Esophagus squamous epithelium (tissue), 5 donors: Measurements from ENCODE around the gene SPATA13. TPM values are rescaled to one million over a fixed set of nuclear protein-coding genes. Genes with fewer than 3 reads are reported as not detected.

Source experiments
- DNase-seq: peaks from one replicate; lab custom pipeline; 2025; lab: John Stamatoyannopoulos, UW
- H3K27ac ChIP-seq, 4 donors: fragments of 200-600 bp; sonication (generic); one replicate each; pipeline ENCODE4 v1.5.1; 2016 to 2019; ENCODE audit warnings: mild to moderate bottlenecking in 1 of 4
- H3K27me3 ChIP-seq, 4 donors: fragments of 200-600 bp; sonication (generic); 1 replicate in 3 of 4; 2 replicates in 1 of 4; pipeline versions ENCODE4 v1.5.1 to v1.6.0; 2017 to 2021; ENCODE audit warnings: antibody characterized with exemption in 1 of 4
- H3K36me3 ChIP-seq, 3 donors: fragments of 200-600 bp; sonication (generic); one replicate each; pipeline ENCODE4 v1.5.1; 2016 to 2019
- H3K4me1 ChIP-seq, 3 donors: fragments of 200-600 bp; sonication (generic); one replicate each; pipeline ENCODE4 v1.5.1; 2017 to 2019
- H3K4me3 ChIP-seq, 4 donors: fragments of 200-600 bp; sonication (generic); 1 replicate in 3 of 4; 2 replicates in 1 of 4; pipeline ENCODE4 v1.5.1; 2016 to 2019; ENCODE audit warnings: mild to moderate bottlenecking in 2 of 4, moderate library complexity in 1 of 4
- H3K9me3 ChIP-seq, 3 donors: fragments of 200-600 bp; sonication (generic); one replicate each; pipeline ENCODE4 v1.5.1; 2016 to 2019
- POLR2A ChIP-seq, 4 donors: fragments of 450-650 bp; IDR thresholded peaks; one replicate each; pipeline ENCODE4 v1.6.1; 2017; ENCODE audit warnings: antibody characterized with exemption in 4 of 4, mild to moderate bottlenecking in 4 of 4, moderate library complexity in 3 of 4
- WGBS, 2 donors: methylation state at CpG; one replicate each; pipeline ENCODE4 v1.1.5; 2018; 5-methylcytosine and 5-hydroxymethylcytosine counted together
- intact Hi-C: fragments of 100-400 bp; cut with DNase I; formaldehyde crosslinking; loops from one replicate; pipeline ENCODE4 v1.15.0; 2022
- total RNA-seq, 4 donors: library from RNA; depleted of rRNA; stranded (reverse); fragments of >200 nt; gene quantifications; one replicate each; pipeline ENCODE4 v1.1.0, GENCODE V29; 2016
- TF ChIP-seq, protein P1 (sequence below), 6 experiments: fragments of 450-650 bp in 4 of 6; fragments of 200-600 bp in 2 of 6; sonication (generic) in 2 of 6; IDR thresholded peaks; one replicate each; pipeline ENCODE4 v1.5.1; 2016 to 2019; ENCODE audit warnings: antibody characterized with exemption in 6 of 6, mild to moderate bottlenecking in 4 of 6, moderate library complexity in 4 of 6
- donor health status: DM: yes; HTN: yes; CAD: no.

The SPATA13 gene
- total RNA-seq, 4 donors from 2014 or later, result 5.0 to 16.6 (median 9.7) TPM

DNA sequence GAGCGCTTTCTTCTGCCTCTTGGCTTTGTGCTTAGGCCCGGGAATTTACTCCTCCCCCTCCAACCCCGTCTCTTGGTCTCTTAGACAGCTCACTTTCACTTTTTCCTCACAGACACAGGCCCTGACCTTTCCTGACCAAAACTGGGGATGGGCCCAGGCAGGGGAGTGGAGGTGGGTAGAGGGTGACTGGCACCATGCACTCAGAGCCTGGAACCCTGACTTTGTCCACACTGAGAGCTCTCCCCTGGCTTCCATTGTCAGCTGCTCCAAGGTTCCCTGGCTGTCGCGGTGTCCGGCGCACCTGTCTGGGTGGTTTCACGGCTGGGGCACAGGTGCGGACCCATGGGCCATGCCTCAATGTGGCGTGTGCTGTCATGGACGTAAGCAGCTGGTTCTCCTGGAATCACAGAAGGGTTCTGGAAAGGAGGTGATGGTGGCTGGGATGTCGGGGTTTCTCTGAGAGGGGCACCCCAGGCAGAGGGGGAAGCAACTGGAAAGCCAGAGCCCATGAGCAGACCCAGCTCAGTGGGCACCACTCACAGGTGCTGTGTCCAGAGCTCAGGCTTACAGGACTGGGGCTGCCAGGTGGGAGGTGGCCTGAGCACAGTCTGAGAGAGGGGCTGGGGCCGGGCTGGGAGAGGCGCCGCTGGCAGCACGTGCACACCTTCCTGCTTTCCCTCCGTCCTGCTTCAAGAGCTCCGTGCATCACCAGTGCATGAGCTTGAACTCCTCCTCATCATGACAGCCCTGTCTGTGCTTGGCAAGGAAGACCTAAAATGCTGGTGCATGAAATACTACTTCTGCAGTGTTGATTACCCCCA is 120.9 kb downstream of the SPATA13 start:
- H3K27me3 ChIP-seq, result no peaks in the 10 kb centered on the region
- H3K36me3 ChIP-seq, result peaks cover 0 to 26% (median 0%) of the 10 kb centered on the region in 3 donors
- H3K9me3 ChIP-seq, result no peaks in the 10 kb centered on the region
- WGBS, 2 donors, result 82 to 93% methylated on average over 3 to 5 of the region's 18 CpGs
- DNase-seq, result no peak
- no peak overlapping the region for H3K4me3 ChIP-seq
- peaks cover 0 to 9% (median 0%) of the 10 kb centered on the region in 3 donors for H3K4me1 ChIP-seq
- intact Hi-C loops, result no loop called here
- no peak overlapping the region for H3K27ac ChIP-seq
- TF ChIP-seq POLR2A (IDR thresholded peaks at IDR 0.05), result no peak
- TF ChIP-seq, protein P1, sequence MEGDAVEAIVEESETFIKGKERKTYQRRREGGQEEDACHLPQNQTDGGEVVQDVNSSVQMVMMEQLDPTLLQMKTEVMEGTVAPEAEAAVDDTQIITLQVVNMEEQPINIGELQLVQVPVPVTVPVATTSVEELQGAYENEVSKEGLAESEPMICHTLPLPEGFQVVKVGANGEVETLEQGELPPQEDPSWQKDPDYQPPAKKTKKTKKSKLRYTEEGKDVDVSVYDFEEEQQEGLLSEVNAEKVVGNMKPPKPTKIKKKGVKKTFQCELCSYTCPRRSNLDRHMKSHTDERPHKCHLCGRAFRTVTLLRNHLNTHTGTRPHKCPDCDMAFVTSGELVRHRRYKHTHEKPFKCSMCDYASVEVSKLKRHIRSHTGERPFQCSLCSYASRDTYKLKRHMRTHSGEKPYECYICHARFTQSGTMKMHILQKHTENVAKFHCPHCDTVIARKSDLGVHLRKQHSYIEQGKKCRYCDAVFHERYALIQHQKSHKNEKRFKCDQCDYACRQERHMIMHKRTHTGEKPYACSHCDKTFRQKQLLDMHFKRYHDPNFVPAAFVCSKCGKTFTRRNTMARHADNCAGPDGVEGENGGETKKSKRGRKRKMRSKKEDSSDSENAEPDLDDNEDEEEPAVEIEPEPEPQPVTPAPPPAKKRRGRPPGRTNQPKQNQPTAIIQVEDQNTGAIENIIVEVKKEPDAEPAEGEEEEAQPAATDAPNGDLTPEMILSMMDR (IDR thresholded peaks at IDR 0.05), result no peak

- TF ChIP-seq POLR2A (IDR thresholded peaks at IDR 0.05), result no peak
- TF ChIP-seq, protein P1 (IDR thresholded peaks at IDR 0.05), result no peak
- intact Hi-C loops, result no loop called here
- H3K36me3 ChIP-seq, result peaks cover 0 to 35% (median 0%) of the 10 kb centered on the region in 3 donors
- H3K9me3 ChIP-seq, result no peaks in the 10 kb centered on the region
- 67 to 73% methylated on average over 4 of the region's 4 CpGs for WGBS, 2 donors
- no peak overlapping the region for H3K4me3 ChIP-seq
- H3K27ac ChIP-seq, result no peak overlapping the region
- no peak for DNase-seq
- H3K27me3 ChIP-seq, result no peaks in the 10 kb centered on the region
- peaks cover 0 to 9% (median 0%) of the 10 kb centered on the region in 3 donors for H3K4me1 ChIP-seq
These were observed 121.7 kb downstream of the SPATA13 start for GRCh38 chr13:24282256-24282655.

DNA sequence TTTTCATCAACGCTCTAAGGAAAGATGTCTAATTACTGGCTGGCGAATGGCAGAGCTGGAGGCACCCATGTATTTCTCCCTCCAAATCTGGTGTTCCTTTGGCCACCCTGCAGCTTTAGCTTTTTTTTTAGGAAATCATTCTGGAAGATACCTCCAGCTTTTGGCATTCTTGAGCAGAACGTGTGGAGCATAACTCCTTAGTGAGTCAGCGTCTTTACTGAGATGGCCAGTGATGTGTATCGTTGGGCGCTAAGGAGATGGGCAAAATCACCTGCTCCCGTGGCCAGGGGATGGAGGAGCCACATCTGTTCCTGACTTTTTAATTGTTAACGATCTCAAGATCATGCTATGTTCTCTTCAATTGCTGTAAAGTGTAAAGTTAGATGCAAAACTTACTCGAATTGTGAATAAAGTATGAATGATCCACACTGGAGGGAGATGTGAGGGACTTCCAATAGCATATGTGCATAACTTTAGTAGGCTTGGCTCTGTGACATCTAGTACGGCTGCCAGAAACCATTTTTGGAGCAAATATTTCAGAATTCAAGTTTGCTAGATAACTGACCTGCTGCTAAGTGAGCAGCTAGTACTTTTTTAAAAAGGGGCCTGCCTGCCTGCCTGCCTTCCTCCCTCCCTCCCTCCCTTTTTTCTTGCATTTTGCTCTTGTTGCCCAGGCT is 124.5 kb downstream of the SPATA13 start:
- TF ChIP-seq, protein P1 (IDR thresholded peaks at IDR 0.05), result no peak
- no peak for TF ChIP-seq POLR2A (IDR thresholded peaks at IDR 0.05)
- H3K27ac ChIP-seq, result no peak overlapping the region
- intact Hi-C loops, result no loop called here
- H3K9me3 ChIP-seq, result no peaks in the 10 kb centered on the region
- no peaks in the 10 kb centered on the region for H3K27me3 ChIP-seq
- H3K4me1 ChIP-seq, result peaks cover 0 to 9% (median 0%) of the 10 kb centered on the region in 3 donors
- H3K36me3 ChIP-seq, result peaks cover 0 to 63% (median 0%) of the 10 kb centered on the region in 3 donors
- no peak for DNase-seq
- WGBS, 2 donors, result 86 to 87% methylated on average over 8 to 10 of the region's 10 CpGs
- H3K4me3 ChIP-seq, result no peak overlapping the region

- no peaks in the 10 kb centered on the region for H3K4me1 ChIP-seq
- intact Hi-C loops, result no loop called here
- no peak overlapping the region for H3K27ac ChIP-seq
- peaks cover 0 to 78% (median 7%) of the 10 kb centered on the region in 3 donors for H3K36me3 ChIP-seq
- no peaks in the 10 kb centered on the region for H3K9me3 ChIP-seq
- TF ChIP-seq, protein P1 (IDR thresholded peaks at IDR 0.05), result no peak
- no peak for TF ChIP-seq POLR2A (IDR thresholded peaks at IDR 0.05)
- no peaks in the 10 kb centered on the region for H3K27me3 ChIP-seq
- DNase-seq, result no peak
- WGBS, 2 donors, result 93 to 94% methylated on average over 9 to 11 of the region's 11 CpGs
- H3K4me3 ChIP-seq, result no peak overlapping the region
These were observed 126.1 kb downstream of the SPATA13 start for GRCh38 chr13:24286624-24287023.
